NCI-H1930 (cell line): Measurements from ENCODE around the gene GJB6.
A peak's percentile ranks its signal among the peaks of the same experiment; 100 is the strongest.

Experiments used
- DNase-seq, 2 experiments: peaks; one replicate each; lab custom pipeline; 2025; lab: John Stamatoyannopoulos, UW

The GJB6 gene

GRCh38 chr13:20186771-20187170 is 45.3 kb downstream of the GJB6 start:
- DNase-seq: no peak

DNA sequence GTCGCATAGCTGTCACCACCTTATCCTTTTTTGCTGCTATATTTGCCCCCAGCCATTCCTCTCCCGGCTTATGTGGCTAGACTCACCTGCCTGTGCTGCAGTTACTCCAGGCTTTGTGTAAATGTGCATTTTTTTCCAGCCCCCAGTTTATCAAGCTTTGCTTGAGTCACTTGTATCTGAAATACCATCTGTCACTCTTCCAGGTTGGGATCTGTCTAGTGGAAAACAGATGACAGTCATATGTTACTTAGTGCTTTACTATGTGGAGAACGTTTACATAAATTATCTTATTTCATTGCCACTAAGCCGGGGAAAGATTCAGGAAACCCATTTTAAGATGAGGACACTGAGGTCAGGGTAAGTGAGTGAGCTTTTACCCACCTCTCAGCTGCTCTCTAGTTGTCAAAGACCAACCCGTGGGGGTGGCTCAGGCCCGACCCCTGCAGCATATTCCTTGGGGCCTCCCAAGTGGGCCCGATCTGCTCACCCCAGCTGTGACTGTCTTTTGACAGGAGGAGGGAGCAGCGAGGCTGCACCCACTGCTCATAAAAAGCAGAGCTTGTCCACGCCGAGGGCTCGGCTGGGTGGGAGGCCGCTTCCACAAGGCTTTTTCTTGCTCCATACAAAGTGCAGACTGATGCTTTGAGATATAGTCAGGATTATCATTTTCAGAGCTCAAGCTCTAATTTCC is 46.6 kb downstream of the GJB6 start:
- DNase-seq: no peak

GRCh38 chr13:20182231-20182846 is 49.8 kb downstream of the GJB6 start:
- DNase-seq: peak; percentile 67 to 69

GRCh38 chr13:20181188-20181587 is 50.9 kb downstream of the GJB6 start:
- DNase-seq: no peak

GRCh38 chr13:20178156-20178555 is 54.0 kb downstream of the GJB6 start:
- DNase-seq: no peak

DNA sequence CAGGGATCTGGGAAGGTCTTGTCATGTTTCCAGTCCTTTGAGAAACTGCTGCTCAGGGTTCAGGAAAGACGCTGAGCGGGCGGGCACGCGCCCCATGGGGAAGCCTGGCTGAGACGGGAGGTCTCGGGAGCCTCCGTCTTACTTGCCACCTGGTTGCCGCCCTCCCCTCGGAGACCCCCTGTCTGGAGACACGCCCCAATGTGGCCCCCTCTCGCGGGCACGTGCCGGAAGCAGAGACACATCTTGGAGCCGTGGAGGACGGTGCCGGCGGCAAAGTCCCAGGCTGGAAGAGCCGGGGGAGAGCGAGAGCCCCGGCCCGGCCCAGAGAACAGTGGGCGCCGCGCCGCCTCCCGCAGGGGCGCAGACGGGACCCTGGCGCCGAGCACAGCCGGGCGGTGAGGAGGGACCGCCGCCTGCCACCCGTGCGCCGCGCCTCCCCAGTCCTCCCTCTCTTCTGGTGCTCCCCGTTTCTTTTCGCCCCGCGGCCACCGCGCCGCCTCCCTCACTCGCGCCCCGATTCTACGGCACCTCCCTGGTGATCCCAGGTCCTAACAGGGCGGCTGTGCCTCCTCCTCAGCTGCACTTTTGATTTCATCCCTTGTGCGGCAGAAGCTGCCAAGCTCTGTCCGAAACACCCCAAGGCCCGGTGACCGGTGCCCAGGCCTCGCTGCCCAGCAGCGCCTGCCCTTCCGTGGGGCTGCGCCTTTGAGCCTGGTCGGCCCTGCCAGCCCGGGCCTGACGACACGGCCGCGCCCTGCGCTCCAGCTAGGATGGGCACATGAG is 54.9 kb downstream of the GJB6 start:
- DNase-seq: no peak

DNA sequence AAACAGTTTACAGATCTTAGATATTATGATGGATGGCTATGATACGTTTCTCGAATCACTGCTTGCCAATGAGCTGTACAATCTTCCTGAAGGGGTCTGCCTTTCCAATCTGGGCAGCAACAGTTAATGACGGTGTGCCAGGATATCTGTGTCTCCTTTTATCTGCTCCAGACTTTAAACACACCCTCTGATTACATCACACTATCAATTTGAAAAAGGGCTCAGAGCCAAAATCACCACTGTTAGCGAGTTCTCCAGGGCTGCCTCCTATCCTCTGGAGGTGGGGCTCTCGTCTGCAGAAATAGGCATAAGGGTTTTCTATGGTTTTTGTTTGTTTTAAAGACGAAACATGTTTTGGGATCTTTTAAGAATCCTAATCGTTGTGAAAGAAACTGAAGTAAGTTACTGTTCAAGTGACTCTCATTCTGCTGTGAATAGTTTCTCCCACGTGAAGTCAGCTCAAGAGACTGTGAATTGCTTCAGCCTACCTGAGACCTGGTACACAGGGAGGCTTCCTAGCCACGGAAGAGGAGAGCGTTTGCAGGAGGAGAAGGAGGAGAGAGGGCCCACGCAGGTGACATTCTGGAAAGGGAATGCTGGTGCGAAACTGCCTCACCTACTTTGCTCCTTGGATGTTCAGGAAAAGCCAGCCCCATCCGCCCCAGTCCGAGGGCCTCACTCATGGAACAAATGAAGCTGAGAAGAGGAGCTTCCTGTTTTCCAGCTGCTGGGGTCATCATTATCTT is 56.0 kb downstream of the GJB6 start:
- DNase-seq: no peak

DNA sequence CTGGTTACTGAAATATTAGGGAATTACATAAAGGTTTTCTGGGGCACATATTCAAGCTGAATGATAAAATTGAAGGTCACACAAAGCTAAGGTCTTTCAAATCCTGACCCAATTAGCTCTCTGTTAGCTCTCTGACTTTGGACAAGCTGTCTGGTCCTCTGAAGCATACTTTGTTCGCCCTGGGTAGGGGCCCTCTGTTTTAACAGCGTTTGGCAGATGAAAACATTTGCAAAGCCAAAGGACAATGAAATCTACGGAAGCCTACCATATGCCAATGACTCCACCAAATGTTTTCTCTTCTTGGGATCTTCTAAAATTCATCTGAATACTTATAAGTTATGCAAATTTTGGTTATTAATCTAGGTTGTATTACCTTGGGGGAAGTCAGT is 56.7 kb downstream of the GJB6 start:
- DNase-seq: no peak

- no peak for DNase-seq
Measured at GRCh38 chr13:20174656-20175405, 57.3 kb downstream of the GJB6 start.

GRCh38 chr13:20173116-20173746 is 58.9 kb downstream of the GJB6 start:
- DNase-seq: no peak
